ENCODE measurements around the gene MOB1B.

- TF ChIP-seq EGR1 (IDR thresholded peaks at IDR 0.05; ENCODE audit: borderline replicate concordance in 1 of 2, low read depth in 2 of 2, low read length in 2 of 2): no peak
- TF ChIP-seq SREBF2 (IDR thresholded peaks at IDR 0.05; ENCODE audit: low read length): no peak
- TF ChIP-seq RFX5 (IDR thresholded peaks at IDR 0.05; ENCODE audit: low read depth, low read length): no peak
- TF ChIP-seq POLR2AphosphoS5 (IDR thresholded peaks at IDR 0.05; ENCODE audit: low read length): no peak
These were observed 92.4 kb downstream of the MOB1B start for GRCh38 chr4:70994387-70995099.
